ENCODE data around the gene TMIGD2.
"Not testable (repeated sequence)": the region's sequence is repeated elsewhere in the genome, so short reads cannot be mapped to it uniquely, and the experiment has no call there.

The TMIGD2 gene

DNA sequence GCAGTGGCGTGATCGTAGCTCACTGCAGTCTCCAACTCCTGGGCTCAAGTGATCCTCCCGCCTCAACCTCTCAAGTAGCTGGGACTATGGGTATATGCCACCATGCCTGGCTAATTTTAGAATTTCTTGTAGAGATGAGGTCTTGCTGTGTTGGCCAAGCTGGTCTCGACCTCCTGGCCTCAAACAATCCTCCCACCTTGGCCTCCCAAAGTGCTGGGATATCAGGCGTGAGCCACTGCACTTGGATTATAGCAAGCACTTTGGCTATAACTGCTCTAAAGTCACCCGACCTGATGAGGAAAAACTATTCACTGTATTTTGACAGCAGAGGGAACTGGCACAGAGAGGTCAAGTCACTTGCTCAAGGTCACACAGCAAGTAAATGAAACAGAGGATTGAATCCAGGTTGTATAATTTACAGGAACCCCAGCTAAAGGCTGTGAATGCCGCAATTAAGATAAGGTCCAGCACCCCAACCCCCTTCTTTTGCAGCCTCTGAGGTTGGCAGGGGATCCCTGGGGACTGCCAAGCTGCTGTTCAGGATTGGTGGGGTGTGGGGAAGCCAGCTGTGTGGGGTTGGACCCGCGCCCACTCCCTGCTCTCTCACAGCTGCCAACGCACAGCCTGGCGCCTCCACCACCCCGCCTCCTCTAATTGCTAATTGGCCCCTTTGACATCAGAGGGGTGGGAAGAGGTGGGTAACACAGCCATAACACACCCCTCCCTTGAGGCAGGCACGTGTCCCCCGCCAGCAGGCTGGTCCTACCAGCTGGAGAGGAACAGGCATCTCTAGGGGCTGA is 6.0 kb downstream of the TMIGD2 start:
- no peak for DNase-seq

DNA sequence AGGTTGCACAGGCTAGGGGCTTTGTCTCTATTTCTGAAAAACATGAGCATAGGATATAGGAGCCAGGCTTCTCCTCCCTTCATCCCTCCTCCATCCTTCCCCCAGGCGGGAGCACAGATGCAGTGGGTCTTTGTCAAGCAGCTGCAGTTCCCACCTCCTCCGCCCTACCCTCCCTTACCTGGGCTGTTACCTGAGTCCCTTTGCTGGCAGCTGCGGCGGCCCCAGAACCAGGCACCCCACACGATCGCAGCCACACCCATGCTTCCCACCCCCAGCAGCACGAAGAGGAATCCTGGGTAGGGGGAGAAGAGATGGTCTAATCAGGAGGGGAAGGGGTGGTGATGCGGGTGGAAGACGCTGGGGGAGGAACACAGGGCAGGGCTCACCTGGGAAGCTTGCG is 7.8 kb downstream of the TMIGD2 start:
- no peak for DNase-seq

DNA sequence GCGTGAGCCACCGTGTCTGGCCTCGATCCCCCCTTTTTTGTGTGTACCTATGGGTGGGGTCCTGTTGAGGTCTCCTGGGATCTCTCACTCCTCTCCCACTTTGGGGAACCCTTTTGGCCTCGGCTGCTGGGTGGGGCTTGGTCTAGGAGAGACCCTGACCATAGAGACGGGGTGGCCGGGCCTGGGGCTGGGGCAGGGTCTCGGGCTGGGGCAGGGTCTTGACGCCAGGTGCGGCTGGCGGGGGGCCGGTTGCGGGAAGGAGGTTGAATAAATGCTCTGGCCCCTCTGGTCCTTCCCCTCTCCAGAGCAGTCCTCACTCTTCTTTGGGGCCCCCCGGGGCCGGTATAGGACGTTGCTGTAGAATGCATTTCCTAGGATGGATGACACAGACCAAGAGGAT is 9.7 kb downstream of the TMIGD2 start:
- no peak for DNase-seq

DNA sequence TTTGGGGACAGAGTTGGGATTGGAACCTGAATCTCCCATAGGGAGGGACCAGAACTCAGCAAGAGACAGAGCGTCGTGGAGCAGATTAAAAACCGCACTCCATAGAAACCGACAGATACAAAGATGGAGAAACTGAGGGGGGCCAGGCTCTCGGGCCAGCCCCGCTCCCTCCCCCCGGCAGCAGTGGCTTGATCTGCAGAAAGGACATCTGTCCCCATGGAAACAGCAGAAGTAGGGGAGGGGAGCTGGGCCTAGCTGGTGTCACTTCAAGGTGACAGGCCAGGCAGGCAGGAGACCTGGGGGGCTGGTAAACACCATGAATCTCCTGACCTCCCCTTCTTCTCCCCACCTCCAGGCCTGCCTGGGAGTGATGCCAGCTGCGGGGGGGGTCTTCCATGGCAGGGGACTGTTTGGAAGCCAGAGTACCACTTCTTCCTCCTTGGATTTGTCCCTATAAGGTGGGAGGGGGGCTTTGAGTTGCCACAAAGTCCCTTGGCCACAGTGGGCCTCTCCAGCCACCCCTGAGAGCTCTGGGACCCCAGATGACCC is 10.9 kb downstream of the TMIGD2 start:
- no peak for DNase-seq

DNA sequence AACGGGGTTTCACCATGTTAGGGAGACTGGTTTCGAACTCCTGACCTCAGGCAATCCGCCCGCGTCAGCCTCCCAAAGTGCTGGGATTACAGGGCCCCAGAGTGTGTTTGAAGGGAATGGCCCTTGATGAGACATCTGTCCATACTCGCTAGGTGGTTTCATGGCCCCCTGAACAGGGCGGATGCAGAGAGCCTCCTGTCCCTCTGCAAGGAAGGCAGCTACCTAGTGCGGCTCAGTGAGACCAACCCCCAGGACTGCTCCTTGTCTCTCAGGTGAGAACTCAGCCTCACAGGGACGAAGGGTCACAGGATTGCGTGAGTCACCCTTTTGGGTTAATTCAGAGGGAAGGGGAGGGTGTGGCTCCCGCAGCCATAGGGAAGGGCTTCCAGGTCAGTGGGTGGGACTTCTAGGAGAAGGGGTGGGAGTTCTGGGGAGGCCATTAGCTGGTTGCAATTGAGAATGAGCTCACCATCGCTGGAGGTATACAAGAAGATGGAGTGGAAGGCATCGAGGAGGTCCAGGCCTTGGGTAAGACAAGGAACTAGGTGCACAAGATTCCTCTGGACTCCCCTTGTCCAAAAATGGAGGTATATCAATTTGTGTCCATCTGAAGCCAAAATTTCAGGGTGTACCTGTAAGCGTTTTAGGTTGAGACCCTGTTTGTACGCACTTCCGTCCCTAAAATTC is 14.0 kb downstream of the TMIGD2 start:
- no peak for DNase-seq

DNA sequence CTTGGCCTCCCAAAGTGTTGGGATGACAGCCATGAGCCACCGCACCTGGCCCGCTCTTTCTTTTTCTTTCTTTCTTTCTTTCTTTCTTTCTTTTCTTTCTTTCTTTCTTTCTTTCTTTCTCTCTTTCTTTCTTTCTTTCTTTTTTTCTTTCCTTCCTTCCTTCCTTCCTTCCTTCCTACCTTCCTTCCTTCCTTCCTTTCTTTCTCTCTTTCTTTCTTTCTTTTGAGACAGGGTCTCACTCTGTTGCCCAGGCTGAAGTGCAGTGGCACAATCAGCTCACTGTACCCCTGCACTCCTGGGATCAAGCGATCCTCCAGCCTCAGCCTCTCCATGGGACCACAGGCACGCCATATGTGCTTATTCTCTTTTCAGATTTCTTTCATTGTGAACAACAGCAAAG is 16.0 kb downstream of the TMIGD2 start:
- DNase-seq = not testable (repeated sequence)

DNA sequence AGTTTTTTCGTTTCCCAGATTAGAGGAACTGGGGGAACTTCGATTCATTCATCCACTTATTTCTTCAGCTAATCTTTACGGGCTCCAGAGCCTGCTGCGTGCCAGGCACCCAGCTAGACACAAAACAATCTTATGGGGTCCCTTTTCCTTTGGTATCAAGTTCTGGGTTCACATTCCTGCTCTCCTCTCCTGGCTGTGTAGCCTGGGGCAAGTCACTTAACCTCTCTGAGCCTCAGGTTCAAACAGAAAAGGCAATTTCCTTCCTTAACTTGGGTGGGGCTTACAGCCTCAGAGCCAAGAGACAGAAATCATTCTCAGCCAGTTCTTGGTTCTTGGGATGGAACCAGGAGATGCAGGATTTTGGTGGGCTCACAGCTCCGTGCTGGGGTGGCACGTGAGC is 17.2 kb downstream of the TMIGD2 start:
- DNase-seq = no peak

DNA sequence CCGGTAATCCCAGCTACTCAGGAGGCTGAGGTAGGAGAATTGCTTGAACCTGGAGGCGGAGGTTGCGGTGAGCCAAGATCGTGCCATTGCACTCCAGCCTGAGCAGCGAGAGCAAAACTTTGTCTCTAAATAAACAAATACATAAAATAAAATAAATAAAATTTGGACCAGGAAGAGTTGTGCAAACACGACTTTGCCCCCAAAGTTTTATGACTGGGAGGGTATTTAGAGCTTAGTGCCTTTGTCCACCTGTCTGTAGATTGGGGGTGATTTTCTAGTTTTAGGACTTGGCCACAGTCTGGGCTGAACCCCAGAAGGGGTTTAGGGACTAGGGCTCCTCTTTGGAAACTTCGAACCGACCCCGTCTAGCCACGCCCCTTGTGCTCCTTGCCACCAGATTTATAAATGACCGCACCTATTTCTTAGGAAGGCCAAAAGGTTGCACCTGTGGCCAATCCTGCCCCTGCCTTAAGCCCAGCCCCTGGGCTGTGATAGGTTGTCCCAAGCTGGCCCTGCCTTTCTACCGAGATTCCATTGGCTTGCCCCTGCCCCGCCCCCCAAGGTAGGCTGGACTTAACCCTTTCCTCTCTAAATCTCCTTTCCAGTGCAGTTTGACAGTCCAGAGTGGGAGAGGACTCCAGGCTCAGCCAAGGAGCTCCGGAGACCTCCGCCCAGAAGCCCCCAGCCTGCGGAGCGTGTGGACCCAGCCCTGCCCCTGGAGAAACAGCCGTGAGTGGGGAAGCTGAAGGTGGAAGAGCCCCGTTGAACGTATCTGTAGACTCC is 17.8 kb downstream of the TMIGD2 start:
- DNase-seq = no peak

DNA sequence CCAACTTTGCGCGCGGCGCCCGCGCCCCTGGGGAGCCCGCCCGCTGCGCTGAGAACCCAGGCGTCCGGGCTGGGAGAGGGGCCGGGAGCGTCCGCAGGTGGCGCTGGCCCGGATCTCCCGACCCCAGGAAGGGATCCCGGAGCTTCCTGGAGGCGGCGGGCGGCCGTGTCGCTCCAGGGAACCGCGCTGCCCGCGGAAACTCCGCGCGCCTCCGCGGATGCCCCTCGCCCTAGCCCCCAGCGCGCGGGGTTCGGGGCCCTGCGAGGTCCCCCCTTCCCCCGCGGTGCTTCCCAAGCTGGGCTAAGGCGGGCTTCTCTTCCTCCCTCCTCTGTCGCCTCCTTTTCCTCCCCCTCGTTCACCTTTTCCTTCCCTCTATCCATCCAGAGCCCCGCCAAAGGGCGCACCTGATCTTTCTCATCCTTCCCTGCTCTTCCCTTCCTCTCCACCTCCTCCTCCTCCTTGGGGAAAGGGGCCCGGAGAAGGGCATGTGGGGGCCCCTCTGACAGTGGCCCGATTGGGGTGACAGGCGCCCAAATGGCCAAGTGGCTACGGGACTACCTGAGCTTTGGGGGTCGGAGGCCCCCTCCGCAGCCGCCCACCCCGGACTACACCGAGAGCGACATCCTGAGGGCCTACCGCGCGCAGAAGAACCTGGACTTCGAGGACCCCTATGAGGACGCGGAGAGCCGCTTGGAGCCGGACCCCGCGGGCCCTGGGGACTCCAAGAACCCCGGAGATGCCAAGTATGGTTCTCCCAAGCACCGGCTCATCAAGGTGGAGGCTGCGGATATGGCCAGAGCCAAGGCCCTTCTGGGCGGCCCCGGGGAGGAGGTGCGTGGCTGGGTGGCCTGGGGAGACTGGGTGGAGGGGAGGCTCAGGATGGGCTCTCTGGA is 22.4 kb downstream of the TMIGD2 start:
- DNase-seq = no peak

DNA sequence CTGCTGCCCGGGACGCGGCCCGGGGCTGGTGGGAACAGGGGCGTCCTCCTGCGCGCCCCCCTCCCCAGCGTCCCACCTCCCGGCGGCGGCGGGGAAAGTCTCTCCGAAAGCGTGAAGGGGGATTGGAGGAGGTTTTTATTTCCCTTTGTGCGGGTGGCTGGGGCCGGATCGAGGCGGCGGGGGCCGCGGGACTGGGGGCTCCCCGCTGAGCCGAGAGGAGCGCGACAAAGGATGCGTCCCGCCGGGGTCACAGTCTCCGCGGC is 23.0 kb downstream of the TMIGD2 start:
- DNase-seq = no peak

DNA sequence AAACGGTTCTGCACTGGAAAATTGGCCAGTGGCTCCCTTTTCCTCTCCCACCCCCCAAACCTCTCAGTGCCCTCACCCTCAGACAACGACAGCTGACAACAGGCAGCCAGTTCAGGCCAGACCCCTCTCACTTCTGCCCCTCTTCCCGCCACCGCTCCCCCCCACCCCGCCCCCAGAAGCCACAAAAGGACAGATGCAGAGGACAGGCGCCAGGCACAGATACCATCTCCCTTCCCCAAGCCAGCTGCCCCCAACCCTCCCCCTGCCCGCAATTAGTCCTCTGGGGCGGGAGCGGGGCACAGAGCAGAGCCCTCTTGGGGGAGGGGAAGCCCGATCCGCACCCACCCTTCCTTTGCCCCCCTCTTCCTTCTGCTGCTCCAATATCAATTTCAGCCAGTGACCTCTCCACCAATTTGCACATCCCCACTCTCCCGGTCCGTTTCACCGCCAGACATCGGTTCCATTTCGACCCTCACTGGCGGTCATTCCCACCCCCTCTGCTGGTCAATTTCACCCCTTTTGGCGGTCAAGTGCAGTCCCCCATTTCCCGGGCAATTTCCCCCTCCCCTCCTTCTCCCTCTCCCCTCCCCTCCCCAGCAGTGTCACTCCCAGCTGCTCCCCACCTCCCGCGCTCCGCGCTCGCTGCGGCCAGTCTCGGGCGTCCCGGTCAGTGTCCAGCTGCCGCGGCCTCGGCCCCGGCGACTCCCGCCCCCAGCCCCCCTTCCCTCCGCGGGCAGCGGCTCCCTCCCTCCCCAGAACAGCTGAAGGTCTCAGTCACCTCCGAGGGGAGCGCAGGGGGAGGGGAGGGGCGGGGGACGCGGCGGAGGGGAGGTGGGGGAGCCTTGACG is 23.5 kb downstream of the TMIGD2 start, which contains the start of gene SHD:
Gene SHD, plus strand, starts transcription at position 848 of the 848 bp plus-strand sequence. CDS start 798 bp downstream, outside the sequence.
- DNase-seq = no peak

DNA sequence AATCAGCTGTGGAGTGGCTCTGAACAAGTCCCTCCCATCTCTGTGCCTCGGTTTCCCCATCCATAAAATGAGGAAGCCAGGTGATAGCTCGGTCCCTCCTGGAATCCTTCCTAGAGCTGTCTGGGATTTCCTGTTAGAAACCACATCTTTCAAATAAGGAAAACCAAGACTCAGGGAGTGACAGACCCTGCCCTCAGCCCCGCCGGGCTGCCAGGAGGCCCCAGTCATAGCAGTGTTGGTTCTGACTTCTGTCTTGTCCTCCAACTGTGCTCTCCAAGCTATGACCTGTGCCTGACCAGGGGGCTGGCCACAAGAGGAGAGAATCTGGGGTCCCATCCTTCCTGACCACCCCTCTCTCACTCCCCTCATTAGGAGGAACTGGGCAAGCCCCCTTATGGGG is 24.2 kb downstream of the TMIGD2 start:
- no peak for DNase-seq

DNA sequence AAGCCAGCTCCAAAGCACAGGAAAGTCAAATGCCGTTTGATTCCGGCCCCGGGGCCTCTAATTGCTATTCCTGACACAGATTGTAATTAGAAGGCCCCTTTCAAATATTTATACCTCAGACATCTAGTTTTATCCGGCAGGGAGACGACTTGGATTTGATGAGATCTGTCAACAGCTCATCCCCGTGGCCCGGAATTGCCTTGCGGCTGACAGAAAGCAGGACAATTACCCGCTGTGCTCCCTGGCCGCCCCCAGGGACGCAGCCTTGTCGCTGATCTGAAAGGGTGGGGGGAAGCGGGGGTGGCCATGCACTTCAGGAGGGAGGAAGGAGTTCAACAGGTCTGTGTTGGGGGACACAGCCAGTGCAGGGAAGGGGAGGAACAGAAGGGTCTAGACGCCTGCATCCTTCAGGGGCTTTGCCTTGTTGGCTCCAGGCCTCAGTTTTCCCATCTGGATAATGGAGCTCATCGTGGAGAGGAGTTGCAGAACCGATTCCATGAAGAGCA is 24.9 kb downstream of the TMIGD2 start:
- no peak for DNase-seq

DNA sequence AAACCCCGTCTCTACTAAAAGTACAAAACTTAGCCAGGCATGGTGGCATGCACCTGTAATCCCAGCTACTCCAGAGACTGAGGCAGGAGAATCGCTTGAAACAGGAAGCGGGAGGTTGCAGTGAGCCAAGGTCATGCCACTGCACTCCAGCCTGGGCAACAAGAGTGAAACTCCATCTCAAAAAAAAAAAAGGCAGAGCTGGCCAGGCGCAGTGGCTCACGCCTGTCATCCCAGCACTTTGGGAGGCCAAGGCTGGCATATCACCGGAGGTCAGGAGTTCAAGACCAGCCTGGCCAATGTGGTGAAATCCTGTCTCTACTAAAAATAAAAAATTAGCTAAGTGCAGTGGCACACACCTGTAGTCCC is 27.9 kb downstream of the TMIGD2 start:
- DNase-seq = not testable (repeated sequence)

DNA sequence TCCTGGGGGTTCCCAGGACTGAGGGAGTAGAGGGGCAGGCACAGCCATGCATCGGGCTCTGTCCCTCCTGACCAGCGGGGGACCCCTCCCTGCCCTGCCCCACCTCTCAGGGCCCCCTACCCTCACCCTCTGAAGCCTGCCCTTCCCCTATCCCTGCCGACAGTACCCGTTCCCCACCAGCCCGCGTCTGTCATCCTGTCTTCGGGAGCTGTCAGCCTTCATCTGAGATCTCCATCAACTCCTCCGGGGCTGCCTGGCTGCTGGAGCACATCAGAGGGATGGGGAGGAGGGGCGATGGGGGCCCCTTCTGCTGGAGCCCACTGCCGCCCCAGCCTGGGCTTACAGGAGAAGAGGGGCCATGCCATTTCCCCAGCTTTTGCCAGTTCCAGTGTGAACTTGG is 29.3 kb downstream of the TMIGD2 start:
- no peak for DNase-seq

DNA sequence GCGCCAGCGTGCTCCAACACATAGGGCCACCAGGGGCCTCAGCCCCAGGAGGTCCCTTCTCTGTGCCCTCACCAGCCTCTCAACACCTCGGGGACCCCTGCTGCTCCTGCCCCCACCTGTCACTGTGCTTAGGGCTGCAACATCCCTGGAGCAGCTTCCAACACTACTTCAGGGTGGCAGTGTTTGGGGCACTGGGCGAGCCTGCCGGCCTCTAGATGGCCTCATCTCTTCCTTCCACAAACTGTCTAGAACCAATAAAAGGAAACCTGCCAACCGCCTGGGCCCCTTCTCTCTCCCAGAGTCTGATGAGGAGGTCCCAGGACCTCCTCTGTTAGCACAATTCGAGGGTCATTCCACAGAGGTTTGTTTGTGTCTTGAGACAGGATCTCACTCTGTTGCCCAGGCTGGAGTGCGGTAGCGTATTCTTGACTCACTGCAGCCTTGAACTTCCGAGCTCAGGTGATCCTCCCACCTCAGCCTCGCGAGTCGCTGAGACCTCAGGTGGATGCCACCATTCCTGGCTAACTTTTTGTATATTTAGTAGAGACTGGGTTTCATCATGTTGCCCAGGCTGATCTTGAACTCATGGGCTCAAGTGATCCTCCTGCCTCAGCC is 33.3 kb downstream of the TMIGD2 start:
- no peak for DNase-seq

DNA sequence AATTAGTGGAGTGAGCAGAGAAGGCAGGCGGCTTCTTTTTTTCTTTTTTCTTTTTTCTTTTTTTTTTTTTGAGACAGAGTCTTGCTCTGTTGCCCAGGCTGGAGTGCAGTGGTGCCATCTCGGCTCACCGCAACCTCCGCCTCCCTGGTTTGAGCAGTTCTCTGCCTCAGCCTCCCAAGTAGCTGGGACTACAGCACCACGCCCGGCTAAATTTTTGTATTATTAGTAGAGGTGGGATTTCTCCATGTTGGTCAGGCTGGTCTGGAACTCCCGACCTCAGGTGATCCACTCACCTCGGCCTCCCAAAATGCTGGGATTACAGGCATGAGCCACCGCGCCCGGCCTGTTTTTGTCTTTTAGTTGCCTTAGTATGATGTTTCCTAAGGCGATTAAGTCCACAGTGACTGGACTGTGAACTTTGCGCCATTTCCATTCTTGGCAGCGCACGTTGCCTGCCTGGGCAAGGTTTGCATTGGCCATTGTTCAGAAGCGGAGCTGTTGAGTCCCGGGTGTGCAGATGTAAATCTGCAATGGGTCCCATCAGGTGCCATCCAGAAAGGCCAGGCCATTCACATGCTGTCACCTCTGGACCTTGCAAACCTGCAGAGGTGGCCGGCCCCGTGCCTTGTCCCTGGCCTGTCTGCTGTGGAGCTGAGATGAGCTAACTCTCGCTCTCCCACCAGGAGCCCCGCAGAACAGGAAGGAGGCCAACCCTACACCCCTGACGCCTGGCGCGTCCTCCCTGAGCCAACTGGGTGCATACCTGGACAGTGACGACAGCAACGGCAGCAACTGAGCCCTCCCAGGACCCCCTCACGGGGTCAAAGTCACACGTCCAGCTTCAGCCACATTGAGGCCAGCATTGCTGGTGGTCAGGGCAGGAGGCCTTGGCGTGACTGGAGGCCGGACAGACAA is 34.0 kb downstream of the TMIGD2 start:
- DNase-seq = no peak

DNA sequence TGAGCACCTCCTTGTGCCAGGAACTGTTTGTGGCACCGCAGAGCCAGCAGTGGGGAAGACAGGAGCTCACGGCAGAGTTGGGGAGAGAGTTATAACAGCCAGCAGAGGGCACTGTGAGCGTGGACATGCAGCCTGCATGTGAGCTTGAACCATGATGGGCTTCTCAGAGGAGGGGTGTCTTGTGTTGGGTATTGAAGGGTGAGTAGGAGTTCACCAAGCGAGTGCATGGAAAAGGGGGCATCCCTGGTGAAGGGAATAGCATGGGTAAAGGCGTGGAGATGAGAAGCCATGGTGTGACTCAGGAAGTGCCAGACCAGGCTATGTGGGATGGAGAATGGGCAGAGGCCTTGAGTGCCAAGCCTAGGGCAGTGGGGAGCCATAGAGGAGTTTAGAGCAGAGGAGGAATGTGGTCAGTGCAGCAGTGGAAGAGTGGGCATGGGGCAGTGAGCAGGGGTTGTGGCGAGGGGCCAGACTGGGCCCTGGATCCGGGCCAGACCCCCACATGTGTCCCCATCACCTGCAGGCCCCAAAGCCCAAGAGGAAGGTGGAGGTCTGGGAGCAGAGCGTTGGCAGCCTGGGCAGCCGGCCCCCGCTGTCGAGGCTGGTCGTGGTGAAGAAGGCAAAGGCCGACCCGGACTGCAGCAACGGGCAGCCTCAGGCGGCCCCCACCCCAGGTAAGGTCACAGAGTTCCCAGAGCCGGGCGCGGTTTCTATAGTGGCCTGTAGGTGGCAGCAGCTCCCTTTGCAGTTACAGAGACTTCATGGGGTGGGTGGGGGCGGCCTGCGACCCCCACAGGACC is 34.9 kb downstream of the TMIGD2 start:
- DNase-seq = peak; percentile 86
